Spleen (tissue), 11 donors: ENCODE data around the gene NCS1. TPM values are rescaled to one million over a fixed set of nuclear protein-coding genes. Genes with fewer than 3 reads are reported as not detected.

ENCODE experiments used
- DNase-seq: peaks from one replicate; pipeline ENCODE4 v3.0.0-alpha.2; 2020
- H3K27ac ChIP-seq, 8 donors: fragments of 200-600 bp; sonication (generic) in 7 of 8; 1 replicate in 4 of 8; 2 replicates in 4 of 8; pipeline versions ENCODE4 v1.5.0 to v1.8.0; 2016 to 2021; ENCODE audit warnings: inconsistent platforms in 4 of 8, mild to moderate bottlenecking in 4 of 8, moderate library complexity in 1 of 8
- H3K27me3 ChIP-seq, 7 donors: fragments of 200-600 bp; sonication (generic) in 6 of 7; replicated peaks in 1 of 7; 1 replicate in 4 of 7; 2 replicates in 3 of 7; pipeline versions ENCODE4 v1.5.0 to v1.8.0; 2016 to 2021; ENCODE audit warnings: inconsistent platforms in 3 of 7, mild to moderate bottlenecking in 1 of 7
- H3K36me3 ChIP-seq, 6 donors: fragments of 200-600 bp; sonication (generic) in 5 of 6; 1 replicate in 4 of 6; 2 replicates in 2 of 6; pipeline versions ENCODE4 v1.5.0 to v1.8.0; 2016 to 2021; ENCODE audit warnings: inconsistent platforms in 2 of 6
- H3K4me1 ChIP-seq, 6 donors: fragments of 200-600 bp; sonication (generic) in 5 of 6; 1 replicate in 3 of 6; 2 replicates in 3 of 6; pipeline versions ENCODE4 v1.5.0 to v1.8.0; 2016 to 2021; ENCODE audit warnings: inconsistent platforms in 3 of 6
- H3K4me3 ChIP-seq, 8 donors: fragments of 200-600 bp; sonication (generic) in 7 of 8; 1 replicate in 4 of 8; 2 replicates in 4 of 8; pipeline versions ENCODE4 v1.5.0 to v1.8.0; 2016 to 2021; ENCODE audit warnings: inconsistent platforms in 4 of 8, mild to moderate bottlenecking in 4 of 8, moderate library complexity in 2 of 8
- H3K9me3 ChIP-seq, 8 donors: fragments of 200-600 bp; sonication (generic) in 7 of 8; 1 replicate in 4 of 8; 2 replicates in 4 of 8; pipeline versions ENCODE4 v1.5.0 to v1.8.0; 2016 to 2021; ENCODE audit warnings: inconsistent platforms in 4 of 8
- POLR2A ChIP-seq, 3 donors: fragments of 450-650 bp; IDR thresholded peaks; one replicate each; pipeline ENCODE4 v1.5.1; 2017; ENCODE audit warnings: antibody characterized with exemption in 3 of 3, mild to moderate bottlenecking in 1 of 3
- POLR2AphosphoS5 ChIP-seq, 3 donors: sonication (generic); formaldehyde crosslinking; IDR thresholded peaks; one replicate each; pipeline ENCODE4 v1.5.1; 2017; ENCODE audit warnings: antibody characterized with exemption in 3 of 3
- WGBS, 5 donors: extraction: QIAGEN DNeasy Blood & Tissue Kit in 3 of 5; methylation state at CpG; one replicate each; pipeline versions ENCODE4 v1.1.5 to v1.1.7; 2013 to 2018; 5-methylcytosine and 5-hydroxymethylcytosine counted together
- intact Hi-C: fragments of 100-400 bp; cut with DNase I; formaldehyde crosslinking; loops from one replicate; pipeline ENCODE4 v1.15.0; 2023; ENCODE audit warnings: low total_unique reads
- polyA plus RNA-seq, 3 donors: library from polyadenylated mRNA; stranded (reverse); fragments of 200-250 nt; gene quantifications; one replicate each; pipeline ENCODE4 v1.2.1, GENCODE V29; 2013
- total RNA-seq, 7 donors: library from RNA; depleted of rRNA in 3 of 7; stranded (reverse); fragments of >200 nt in 3 of 7; fragmentation: NEBNext Ultra II Directional in 4 of 7; extraction: Animal tissue kit (Norgen Biotek cat#: 25700) in 4 of 7; gene quantifications; one replicate each; pipeline versions ENCODE4 v1.1.0 to v1.2.1, GENCODE V29; 2016 to 2021
- TF ChIP-seq, protein P1 (sequence below), 11 experiments: fragments of 200-600 bp in 7 of 11; fragments of 450-650 bp in 4 of 11; sonication (generic) in 4 of 11; IDR thresholded peaks in 8 of 11; conservative IDR thresholded peaks in 3 of 11; 1 replicate in 7 of 11; 2 replicates in 4 of 11; pipeline versions ENCODE4 v1.4.0 to v1.8.0; 2016 to 2021; ENCODE audit warnings: antibody characterized with exemption in 11 of 11, inconsistent platforms in 4 of 11, mild to moderate bottlenecking in 1 of 11
- donor health status: healthy with polysubstance abuse.
- donor health status: DM: no; HTN: no; CAD: no; lungs with moderate emphysema.
- donor health status: DM: no; HTN: no; CAD: no.
- donor health status: Bipolar disorder and iron deficiency.
- donor health status: healthy.
- donor health status: DM: no; HTN: no; CAD: no.
- donor health status: DM: yes; HTN: yes; CAD: no.

The NCS1 gene
- total and polyA plus RNA-seq, 10 donors = 0.46 to 2.5 (median 1.3) TPM

DNA sequence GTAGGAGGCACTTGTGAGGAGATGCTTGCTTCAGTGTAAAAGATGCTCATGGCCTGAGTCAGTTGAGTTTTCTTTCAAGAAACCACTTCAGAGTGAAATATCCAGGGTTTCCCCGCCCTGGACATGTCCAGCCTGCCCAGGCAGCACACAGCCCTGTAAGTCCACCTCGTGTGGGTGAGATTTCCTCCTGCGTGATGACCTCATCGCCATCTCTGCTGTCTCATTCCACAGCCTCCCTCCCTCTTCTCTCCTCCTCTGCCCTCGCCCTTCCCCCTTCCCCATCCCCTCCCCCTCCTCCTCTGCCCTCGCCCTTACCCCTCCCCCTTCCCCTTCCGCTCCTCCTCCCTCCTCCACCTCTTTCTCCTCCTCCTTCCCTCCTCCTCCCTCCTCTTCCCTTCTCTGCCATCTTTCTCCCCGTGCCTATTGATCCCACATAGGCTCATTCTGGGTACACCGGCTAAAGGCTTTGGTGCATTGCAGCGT lies 34.0 kb upstream of the NCS1 start:
- WGBS, 5 donors = 45 to 58% (median 48%) methylated on average over 10 of the region's 10 CpGs
- H3K4me3 ChIP-seq = no peak overlapping the region
- H3K27ac ChIP-seq = peak overlapping the region in 4 of 8 donors; percentile 36 to 69 (median 60)
- H3K27me3 ChIP-seq = peaks cover 0 to 5% (median 0%) of the 10 kb centered on the region in 7 donors
- H3K4me1 ChIP-seq = peaks cover 0 to 44% (median 4%) of the 10 kb centered on the region in 6 donors
- TF ChIP-seq, protein P1, sequence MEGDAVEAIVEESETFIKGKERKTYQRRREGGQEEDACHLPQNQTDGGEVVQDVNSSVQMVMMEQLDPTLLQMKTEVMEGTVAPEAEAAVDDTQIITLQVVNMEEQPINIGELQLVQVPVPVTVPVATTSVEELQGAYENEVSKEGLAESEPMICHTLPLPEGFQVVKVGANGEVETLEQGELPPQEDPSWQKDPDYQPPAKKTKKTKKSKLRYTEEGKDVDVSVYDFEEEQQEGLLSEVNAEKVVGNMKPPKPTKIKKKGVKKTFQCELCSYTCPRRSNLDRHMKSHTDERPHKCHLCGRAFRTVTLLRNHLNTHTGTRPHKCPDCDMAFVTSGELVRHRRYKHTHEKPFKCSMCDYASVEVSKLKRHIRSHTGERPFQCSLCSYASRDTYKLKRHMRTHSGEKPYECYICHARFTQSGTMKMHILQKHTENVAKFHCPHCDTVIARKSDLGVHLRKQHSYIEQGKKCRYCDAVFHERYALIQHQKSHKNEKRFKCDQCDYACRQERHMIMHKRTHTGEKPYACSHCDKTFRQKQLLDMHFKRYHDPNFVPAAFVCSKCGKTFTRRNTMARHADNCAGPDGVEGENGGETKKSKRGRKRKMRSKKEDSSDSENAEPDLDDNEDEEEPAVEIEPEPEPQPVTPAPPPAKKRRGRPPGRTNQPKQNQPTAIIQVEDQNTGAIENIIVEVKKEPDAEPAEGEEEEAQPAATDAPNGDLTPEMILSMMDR (IDR thresholded peaks at IDR 0.05 in 8 of 11, conservative IDR thresholded peaks at IDR 0.05 in 3 of 11) = no peak
- TF ChIP-seq POLR2AphosphoS5 (IDR thresholded peaks at IDR 0.05) (no peak), POLR2A (IDR thresholded peaks at IDR 0.05) (no peak)
- no peaks in the 10 kb centered on the region for H3K9me3 ChIP-seq
- no peak for DNase-seq
- intact Hi-C loops = no loop called here
- peaks cover 0 to 46% (median 3%) of the 10 kb centered on the region in 6 donors for H3K36me3 ChIP-seq

DNA sequence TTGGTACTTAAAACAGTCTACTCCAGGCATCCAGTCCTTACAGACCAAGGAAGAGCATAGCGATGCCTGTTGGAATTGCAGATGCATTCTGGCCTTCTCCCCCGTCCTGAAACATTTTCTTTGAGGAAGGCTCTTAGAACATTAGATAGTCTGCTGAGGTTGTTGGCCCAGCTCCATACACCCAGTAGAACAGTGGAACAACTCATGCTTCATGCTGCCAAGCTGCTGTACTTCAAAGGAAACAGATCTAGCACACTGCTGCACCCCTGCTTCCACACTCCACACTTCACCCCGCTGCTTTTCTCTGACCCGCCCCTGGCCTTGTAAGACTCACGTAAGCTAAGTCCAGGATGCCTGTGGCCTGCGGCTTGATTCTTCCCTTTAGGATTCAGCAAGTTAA lies 33.4 kb upstream of the NCS1 start:
- peak overlapping the region in 3 of 8 donors; percentile 36 to 69 (median 60) for H3K27ac ChIP-seq
- no peak for TF ChIP-seq POLR2AphosphoS5 (IDR thresholded peaks at IDR 0.05)
- TF ChIP-seq, protein P1 (IDR thresholded peaks at IDR 0.05 in 8 of 11, conservative IDR thresholded peaks at IDR 0.05 in 3 of 11) = no peak
- no peak for TF ChIP-seq POLR2A (IDR thresholded peaks at IDR 0.05)
- WGBS, 5 donors = 53 to 73% (median 65%) methylated on average over 6 of the region's 6 CpGs
- no peaks in the 10 kb centered on the region for H3K9me3 ChIP-seq
- peaks cover 0 to 50% (median 4%) of the 10 kb centered on the region in 6 donors for H3K4me1 ChIP-seq
- no peak for DNase-seq
- H3K4me3 ChIP-seq = no peak overlapping the region
- intact Hi-C loops = no loop called here
- peaks cover 0 to 10% (median 0%) of the 10 kb centered on the region in 7 donors for H3K27me3 ChIP-seq
- peaks cover 0 to 40% (median 3%) of the 10 kb centered on the region in 6 donors for H3K36me3 ChIP-seq

DNA sequence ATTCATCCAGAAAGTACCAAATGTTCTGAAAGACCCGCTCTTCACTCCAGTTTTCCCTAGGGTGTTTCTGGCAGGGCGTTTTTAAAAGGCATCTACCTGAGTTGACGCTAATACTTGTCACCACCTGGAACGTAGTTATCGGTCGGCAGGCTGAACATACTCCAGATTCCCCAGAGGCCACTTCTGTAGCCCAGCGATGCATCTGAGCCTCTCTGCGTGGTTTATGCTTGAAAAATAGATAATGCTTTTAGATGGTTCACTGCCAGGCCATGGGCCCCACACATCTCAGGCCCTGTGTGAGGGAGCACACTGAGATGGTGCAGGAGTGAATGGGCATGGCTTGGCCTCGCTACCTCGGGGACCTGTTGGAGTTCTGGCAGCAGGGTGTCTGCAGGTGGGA lies 33.0 kb upstream of the NCS1 start:
- peak overlapping the region in 1 of 8 donors; percentile 69 for H3K27ac ChIP-seq
- DNase-seq = no peak
- peaks cover 0 to 35% (median 3%) of the 10 kb centered on the region in 6 donors for H3K36me3 ChIP-seq
- H3K9me3 ChIP-seq = no peaks in the 10 kb centered on the region
- 91 to 95% (median 95%) methylated on average over 10 of the region's 10 CpGs for WGBS, 5 donors
- peaks cover 0 to 55% (median 4%) of the 10 kb centered on the region in 6 donors for H3K4me1 ChIP-seq
- intact Hi-C loops = no loop called here
- no peak overlapping the region for H3K4me3 ChIP-seq
- TF ChIP-seq POLR2AphosphoS5 (IDR thresholded peaks at IDR 0.05) = peak in 1 of 3 donors; percentile 18
- TF ChIP-seq, protein P1 (IDR thresholded peaks at IDR 0.05 in 8 of 11, conservative IDR thresholded peaks at IDR 0.05 in 3 of 11) = no peak
- H3K27me3 ChIP-seq = peaks cover 0 to 15% (median 2%) of the 10 kb centered on the region in 7 donors

DNA sequence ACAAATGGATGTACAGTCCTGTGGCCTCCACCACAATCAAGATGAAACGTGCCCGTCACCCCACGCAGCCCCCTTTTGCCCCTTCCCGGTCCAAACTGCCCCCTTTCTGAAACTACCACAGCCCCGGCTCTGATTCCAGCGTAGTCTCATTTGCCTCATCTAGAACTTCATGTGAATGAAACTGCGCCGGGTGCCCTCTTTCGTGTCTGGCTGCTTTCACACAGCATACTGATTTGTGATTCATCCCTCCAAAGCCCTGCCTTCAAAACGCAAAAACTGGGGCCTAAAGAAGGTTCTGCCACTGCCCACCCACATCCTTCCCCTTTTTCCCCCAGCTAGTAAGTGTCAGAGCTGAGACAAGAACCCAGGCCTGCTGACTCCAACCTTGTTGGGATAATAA lies 31.5 kb upstream of the NCS1 start:
- DNase-seq = no peak
- intact Hi-C loops = no loop called here
- 45 to 58% (median 49%) methylated on average over 10 of the region's 10 CpGs for WGBS, 5 donors
- H3K36me3 ChIP-seq = peaks cover 0 to 21% (median 1%) of the 10 kb centered on the region in 6 donors
- peaks cover 0 to 27% (median 6%) of the 10 kb centered on the region in 7 donors for H3K27me3 ChIP-seq
- no peak for TF ChIP-seq POLR2A (IDR thresholded peaks at IDR 0.05)
- TF ChIP-seq POLR2AphosphoS5 (IDR thresholded peaks at IDR 0.05) = no peak
- TF ChIP-seq, protein P1 (IDR thresholded peaks at IDR 0.05 in 8 of 11, conservative IDR thresholded peaks at IDR 0.05 in 3 of 11) = no peak
- H3K4me1 ChIP-seq = peaks cover 0 to 60% (median 4%) of the 10 kb centered on the region in 6 donors
- no peak overlapping the region for H3K27ac ChIP-seq
- no peaks in the 10 kb centered on the region for H3K9me3 ChIP-seq
- H3K4me3 ChIP-seq = no peak overlapping the region
